Fibroblast of pulmonary artery (primary cell): ENCODE measurements around the gene MESD.

Experiments used
- DNase-seq: peaks from one replicate; pipeline ENCODE4 v3.0.0-alpha.2; 2010; ENCODE audit warnings: low read depth
- H3K4me3 ChIP-seq: replicated peaks from 2 replicates; pipeline ENCODE4 v1.5.1; 2011; ENCODE audit warnings: low read depth, mild to moderate bottlenecking, control low read depth, low read length, moderate library complexity
- TF ChIP-seq, protein P1 (sequence below): IDR thresholded peaks from 2 replicates; pipeline ENCODE4 v1.5.1; 2011; ENCODE audit warnings: mild to moderate bottlenecking, control low read depth, low read length, inconsistent platforms; ENCODE audit errors: missing control alignments

The MESD gene

DNA sequence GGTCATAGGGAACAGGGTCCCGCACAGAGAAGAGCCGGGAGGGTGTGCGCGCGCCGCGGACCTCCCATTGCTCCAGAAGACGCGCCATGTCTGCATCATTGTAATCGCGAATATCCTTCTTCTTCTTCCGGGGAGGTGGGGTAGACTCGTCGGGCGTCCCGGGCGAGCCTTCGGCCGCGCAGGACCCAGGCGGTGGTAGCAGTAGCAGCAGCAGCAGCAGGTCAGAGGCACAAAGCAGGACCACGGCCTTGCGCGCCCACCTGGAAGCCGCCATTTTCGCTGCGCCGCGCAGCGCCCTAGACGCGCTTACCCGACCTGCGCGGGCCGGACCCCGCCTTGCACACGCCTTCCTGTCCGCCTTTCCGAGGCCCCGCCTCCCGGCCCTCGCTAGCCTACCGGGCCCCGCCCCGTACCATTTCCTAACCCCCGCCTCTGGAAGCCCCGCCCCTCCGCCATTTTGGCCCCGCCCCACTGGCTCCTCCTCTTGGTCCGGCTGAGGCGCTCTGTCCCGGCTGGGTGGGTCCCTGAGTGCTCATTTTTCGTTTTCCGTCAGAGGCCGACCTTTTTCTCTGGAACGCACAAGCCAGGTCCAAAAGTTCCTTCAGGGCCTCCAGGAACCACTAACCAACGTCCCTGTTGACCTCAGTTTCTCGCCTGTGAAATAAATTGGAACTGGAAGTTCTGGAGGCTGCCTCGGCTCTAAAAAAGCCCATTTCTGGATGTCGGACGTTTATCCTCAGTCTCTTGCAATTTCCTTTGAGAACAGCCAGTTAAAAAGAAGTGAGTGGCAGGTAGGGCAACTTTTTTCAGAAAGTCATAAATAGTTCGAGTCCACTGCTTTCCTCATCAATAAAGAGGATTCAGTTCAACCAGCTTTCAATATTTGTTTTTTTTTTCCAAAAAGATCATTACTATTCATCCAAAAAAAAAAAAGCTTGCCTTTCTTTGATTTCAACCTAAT is at the start of gene MESD:
Gene MESD (minus strand): TSS at position 302 of the 961 bp plus-strand sequence. CDS start 28 bp downstream, at position 274.
- TF ChIP-seq, protein P1, sequence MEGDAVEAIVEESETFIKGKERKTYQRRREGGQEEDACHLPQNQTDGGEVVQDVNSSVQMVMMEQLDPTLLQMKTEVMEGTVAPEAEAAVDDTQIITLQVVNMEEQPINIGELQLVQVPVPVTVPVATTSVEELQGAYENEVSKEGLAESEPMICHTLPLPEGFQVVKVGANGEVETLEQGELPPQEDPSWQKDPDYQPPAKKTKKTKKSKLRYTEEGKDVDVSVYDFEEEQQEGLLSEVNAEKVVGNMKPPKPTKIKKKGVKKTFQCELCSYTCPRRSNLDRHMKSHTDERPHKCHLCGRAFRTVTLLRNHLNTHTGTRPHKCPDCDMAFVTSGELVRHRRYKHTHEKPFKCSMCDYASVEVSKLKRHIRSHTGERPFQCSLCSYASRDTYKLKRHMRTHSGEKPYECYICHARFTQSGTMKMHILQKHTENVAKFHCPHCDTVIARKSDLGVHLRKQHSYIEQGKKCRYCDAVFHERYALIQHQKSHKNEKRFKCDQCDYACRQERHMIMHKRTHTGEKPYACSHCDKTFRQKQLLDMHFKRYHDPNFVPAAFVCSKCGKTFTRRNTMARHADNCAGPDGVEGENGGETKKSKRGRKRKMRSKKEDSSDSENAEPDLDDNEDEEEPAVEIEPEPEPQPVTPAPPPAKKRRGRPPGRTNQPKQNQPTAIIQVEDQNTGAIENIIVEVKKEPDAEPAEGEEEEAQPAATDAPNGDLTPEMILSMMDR = no peak
- DNase-seq = peak; percentile 95
- peak within 1 kb of the TSS; percentile 85 for H3K4me3 ChIP-seq

DNA sequence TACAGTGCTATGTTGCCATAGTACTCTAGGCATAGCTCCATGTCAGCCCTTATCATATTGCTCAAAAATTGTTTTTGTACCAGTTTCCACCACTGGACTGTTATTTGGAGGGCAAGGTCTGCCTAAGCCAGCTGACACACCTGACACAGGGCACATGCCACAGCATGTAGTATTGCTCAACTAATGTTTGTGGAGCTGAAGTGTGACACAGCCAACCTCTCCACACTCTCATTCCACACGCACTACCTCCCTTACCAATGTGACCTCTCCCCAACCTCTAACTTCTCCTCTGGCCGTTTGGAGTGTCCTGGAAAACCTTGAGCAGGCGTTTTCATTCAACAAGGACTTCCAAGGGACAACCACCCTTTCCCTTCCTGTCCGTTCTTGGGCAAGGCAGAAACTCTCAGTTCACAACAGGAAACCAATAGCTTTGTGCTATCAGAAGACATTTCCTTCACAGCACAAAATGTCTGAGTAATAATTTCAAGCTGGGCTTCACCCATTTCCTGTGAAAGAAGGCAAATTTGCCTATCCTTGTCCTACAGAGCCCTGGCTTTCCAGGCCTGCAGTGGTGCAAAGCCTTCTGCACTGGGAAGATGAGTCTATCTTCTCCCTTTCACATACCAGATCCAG is 49.5 kb upstream of the MESD start:
- peak; percentile 69 for DNase-seq
- TF ChIP-seq, protein P1 = no peak
- H3K4me3 ChIP-seq = no peak overlapping the region

DNA sequence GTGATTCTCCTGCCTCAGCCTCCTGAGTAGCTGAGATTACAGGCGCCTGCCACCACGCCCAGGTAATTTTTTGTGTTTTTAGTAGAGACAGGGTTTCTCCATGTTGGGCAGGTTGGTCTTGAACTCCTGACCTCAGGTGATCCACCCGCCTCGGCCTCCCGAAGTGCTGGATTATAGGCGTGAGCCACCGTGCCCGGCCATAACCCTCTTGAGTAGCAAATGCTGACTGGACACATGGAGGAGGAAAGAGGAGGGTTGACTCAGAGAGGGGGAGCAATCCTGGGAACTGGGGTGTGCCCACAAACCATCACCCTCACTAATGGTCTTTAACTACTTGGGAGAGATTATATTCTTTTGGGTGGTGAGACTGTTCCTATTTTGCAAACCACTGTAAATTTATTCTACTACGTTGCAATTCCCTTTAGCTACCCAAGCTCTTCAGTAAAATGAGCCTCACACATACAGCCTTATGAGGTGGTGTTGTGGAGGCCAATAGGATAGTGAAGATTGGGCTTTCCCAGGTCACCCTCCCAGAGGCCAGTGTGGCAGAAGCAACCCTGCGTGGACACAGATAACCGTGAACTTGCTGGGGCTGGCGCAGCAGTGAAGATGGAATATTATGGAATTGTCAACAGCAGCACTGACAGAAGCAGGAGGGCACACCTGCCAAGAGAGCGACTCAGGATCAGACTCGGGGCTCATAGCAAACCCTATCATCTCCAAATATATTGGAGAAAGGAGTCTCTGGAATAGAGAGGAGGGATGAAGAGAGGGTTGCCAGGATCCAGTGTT is 48.5 kb upstream of the MESD start:
- TF ChIP-seq, protein P1 = no peak
- no peak for DNase-seq
- H3K4me3 ChIP-seq = no peak overlapping the region

DNA sequence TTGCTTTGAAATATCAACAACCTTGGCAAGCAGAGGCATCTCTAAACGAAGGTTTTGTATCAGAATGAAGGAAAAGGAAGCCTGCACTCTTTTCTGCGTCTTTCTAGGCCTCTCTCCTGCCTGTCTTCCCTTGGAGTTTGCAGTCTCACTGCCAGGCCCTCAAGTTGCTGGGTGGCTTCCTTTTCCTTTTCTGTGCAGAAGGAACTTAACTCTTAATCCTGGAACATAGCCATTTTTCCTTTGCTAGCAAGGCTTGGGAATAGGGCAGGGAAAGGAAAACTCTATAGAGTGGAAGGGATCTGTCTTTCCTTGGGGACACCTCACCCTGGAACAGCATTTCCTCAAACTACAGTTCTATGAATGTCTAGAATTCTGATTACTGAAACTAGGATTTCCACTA is 43.9 kb upstream of the MESD start:
- TF ChIP-seq, protein P1 = no peak
- DNase-seq = no peak
- no peak overlapping the region for H3K4me3 ChIP-seq

DNA sequence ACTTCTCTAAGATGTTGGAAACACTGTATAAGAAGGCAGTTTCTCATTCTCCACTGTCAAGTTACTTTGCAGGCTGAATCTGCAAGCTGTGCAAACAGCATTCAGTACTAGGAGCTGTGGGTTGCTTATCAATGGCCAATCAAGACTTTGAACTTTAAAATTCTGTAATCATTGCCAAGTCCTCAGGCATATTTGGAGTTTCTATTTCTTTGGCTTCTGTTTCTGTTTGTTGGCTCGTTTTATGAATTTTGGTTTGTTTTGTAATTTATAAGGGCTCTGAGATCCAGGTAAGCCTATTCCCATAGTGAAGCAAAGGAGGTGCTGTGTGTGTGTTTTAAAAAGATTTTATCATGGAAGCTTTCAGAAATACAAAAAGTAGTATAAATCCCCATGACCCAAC is 43.2 kb upstream of the MESD start:
- DNase-seq = no peak
- H3K4me3 ChIP-seq = no peak overlapping the region
- TF ChIP-seq, protein P1 = no peak

DNA sequence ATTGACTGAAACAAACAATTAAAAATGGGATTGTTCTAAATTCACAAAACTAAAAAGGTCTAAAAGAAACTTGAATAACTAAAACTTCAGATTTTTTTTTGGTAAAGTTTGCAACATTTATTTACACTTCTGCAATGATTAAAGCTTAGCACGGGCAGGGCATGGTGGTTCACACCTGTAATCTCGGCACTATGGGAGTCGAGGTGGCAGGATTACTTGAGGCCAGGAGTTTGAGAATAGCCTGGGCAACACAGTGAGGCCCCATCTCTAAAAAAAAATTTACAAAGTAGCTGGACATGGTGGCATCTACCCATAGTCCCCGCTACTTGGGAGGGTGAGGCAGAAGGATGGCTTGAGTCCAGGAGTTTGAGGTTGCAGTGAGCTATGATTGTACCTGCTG is 42.7 kb upstream of the MESD start:
- H3K4me3 ChIP-seq = no peak overlapping the region
- DNase-seq = no peak
- TF ChIP-seq, protein P1 = no peak
